ENCODE results near the gene CASS4. TPM values are rescaled to one million over a fixed set of nuclear protein-coding genes. Genes with fewer than 3 reads are reported as not detected.

The CASS4 gene
- total and polyA plus RNA-seq, 9 of the 15 experiments (the other 6 are each of a cell fraction or from before 2014, with no cell fraction given) = 8.1 to 53.8 (median 26.7) TPM

- H3K27ac ChIP-seq (ENCODE audit: extremely low read depth, low read depth, low read length) = no peak overlapping the region
- ATAC-seq = no peak
- intact Hi-C loops (cut with micrococcal nuclease) = no loop called here
- no TSS peak for BruUV-seq (replicated peaks)
- no peaks in the 10 kb centered on the region for H3K9me3 ChIP-seq (replicated peaks; ENCODE audit: control insufficient read depth, insufficient read depth, low read depth, low read length)
- CTCF ChIA-PET (ENCODE audit: low intra/inter-chr PET ratio) = no interaction called here
- in situ Hi-C loops (cut with MboI) = no loop called here
- no peak overlapping the region for H2AFZ ChIP-seq (ENCODE audit: low read depth, low read length)
- H3K27me3 ChIP-seq (ENCODE audit: control insufficient read depth in 2 of 2, insufficient read depth in 2 of 2, low read length in 2 of 2) = no peaks in the 10 kb centered on the region
- POLR2A ChIA-PET = interaction anchor here (0.9 to 1.4 kb wide), 2 partner anchors 9 to 23 kb away, joined by 3 to 4 read pairs; no protein-coding TSS in a partner anchor
- H4K20me1 ChIP-seq (replicated peaks; ENCODE audit: control insufficient read depth, insufficient read depth, low read length) = no peaks in the 10 kb centered on the region; the same call in 1 of the 2 replicates
- no peak for DNase-seq (ENCODE audit: extremely low read depth in 1 of 4, low spot score in 3 of 4)
- H3K4me2 ChIP-seq (ENCODE audit: insufficient read depth, low read length) = no peak overlapping the region
- no peak overlapping the region for H3K9ac ChIP-seq (ENCODE audit: insufficient read depth in 1 of 2, low read depth in 2 of 2, low read length in 2 of 2)
- peaks cover 0 to 2% of the 10 kb centered on the region in 2 experiments; a peak in 2 of 5 replicates for H3K4me1 ChIP-seq (replicated peaks in 1 of 2; ENCODE audit: control insufficient read depth in 2 of 2, insufficient read depth in 2 of 2, low read length in 2 of 2)
- no peaks in the 10 kb centered on the region for H3K9me1 ChIP-seq (ENCODE audit: control insufficient read depth, insufficient read depth, low read length)
- no peak for FAIRE-seq
- 90% methylated on average over 4 of the region's 4 CpGs for WGBS (ENCODE audit: insufficient coverage, low coverage, missing lambda C conversion rate)
- peaks cover 86% of the 10 kb centered on the region for H3K36me3 ChIP-seq (ENCODE audit: control insufficient read depth, insufficient read depth, low read length)
- H3K79me2 ChIP-seq (ENCODE audit: control insufficient read depth, insufficient read depth, low read length) = peaks cover 46% of the 10 kb centered on the region
- H3K4me3 ChIP-seq = no peak overlapping the region
- TF ChIP-seq MAZ (CRISPR knock-in tag; conservative IDR thresholded peaks at IDR 0.05 in 1 of 2, IDR thresholded peaks at IDR 0.05 in 1 of 2) = no peak
- TF ChIP-seq PRPF4 (IDR thresholded peaks at IDR 0.05; ENCODE audit: insufficient read depth, low read depth, low read length, poor library complexity, severe bottlenecking) = no peak
- no peak for TF ChIP-seq KLF10 (CRISPR knock-in tag; IDR thresholded peaks at IDR 0.05)
- TF ChIP-seq ZNF717 (CRISPR knock-in tag; IDR thresholded peaks at IDR 0.05) = no peak
- no peak for TF ChIP-seq NR1H2 (CRISPR knock-in tag; IDR thresholded peaks at IDR 0.05)
- no peak for TF ChIP-seq SMARCB1 (IDR thresholded peaks at IDR 0.05; ENCODE audit: insufficient read length, low read depth)
- TF ChIP-seq ZNF224 (CRISPR knock-in tag; IDR thresholded peaks at IDR 0.05) = no peak
- no peak for TF ChIP-seq MGA (IDR thresholded peaks at IDR 0.05)
- TF ChIP-seq TBL1XR1 (IDR thresholded peaks at IDR 0.05; ENCODE audit: low read length in 2 of 2) = no peak
- no peak for TF ChIP-seq SETDB1 (IDR thresholded peaks at IDR 0.05; ENCODE audit: low read length)
- no peak for TF ChIP-seq CBFA2T3 (IDR thresholded peaks at IDR 0.05)
- no peak for TF ChIP-seq DACH1 (IDR thresholded peaks at IDR 0.05; ENCODE audit: partially characterized antibody)
Measured at GRCh38 chr20:56438284-56438683, 26.2 kb downstream of the CASS4 start.
